Measurements from ENCODE around the gene CCDC142. TPM values are rescaled to one million over a fixed set of nuclear protein-coding genes. Genes with fewer than 3 reads are reported as not detected.

The CCDC142 gene
- total and polyA plus RNA-seq, 9 of the 15 experiments (the other 6 are each of a cell fraction or from before 2014, with no cell fraction given) = 0.55 to 11.7 (median 7.2) TPM

- TF ChIP-seq ZNF395 (CRISPR knock-in tag; IDR thresholded peaks at IDR 0.05) = no peak
- no peak for TF ChIP-seq MED1 (CRISPR knock-in tag; IDR thresholded peaks at IDR 0.05; ENCODE audit: borderline replicate concordance)
- peak; percentile 40 for TF ChIP-seq PKNOX1 (IDR thresholded peaks at IDR 0.05)
- TF ChIP-seq SRSF9 (IDR thresholded peaks at IDR 0.05; ENCODE audit: borderline replicate concordance, low read depth, low read length) = no peak
- TF ChIP-seq, protein P1, sequence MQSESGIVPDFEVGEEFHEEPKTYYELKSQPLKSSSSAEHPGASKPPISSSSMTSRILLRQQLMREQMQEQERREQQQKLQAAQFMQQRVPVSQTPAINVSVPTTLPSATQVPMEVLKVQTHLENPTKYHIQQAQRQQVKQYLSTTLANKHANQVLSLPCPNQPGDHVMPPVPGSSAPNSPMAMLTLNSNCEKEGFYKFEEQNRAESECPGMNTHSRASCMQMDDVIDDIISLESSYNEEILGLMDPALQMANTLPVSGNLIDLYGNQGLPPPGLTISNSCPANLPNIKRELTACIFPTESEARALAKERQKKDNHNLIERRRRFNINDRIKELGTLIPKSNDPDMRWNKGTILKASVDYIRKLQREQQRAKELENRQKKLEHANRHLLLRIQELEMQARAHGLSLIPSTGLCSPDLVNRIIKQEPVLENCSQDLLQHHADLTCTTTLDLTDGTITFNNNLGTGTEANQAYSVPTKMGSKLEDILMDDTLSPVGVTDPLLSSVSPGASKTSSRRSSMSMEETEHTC (IDR thresholded peaks at IDR 0.05) = no peak
- TF ChIP-seq, protein P2, sequence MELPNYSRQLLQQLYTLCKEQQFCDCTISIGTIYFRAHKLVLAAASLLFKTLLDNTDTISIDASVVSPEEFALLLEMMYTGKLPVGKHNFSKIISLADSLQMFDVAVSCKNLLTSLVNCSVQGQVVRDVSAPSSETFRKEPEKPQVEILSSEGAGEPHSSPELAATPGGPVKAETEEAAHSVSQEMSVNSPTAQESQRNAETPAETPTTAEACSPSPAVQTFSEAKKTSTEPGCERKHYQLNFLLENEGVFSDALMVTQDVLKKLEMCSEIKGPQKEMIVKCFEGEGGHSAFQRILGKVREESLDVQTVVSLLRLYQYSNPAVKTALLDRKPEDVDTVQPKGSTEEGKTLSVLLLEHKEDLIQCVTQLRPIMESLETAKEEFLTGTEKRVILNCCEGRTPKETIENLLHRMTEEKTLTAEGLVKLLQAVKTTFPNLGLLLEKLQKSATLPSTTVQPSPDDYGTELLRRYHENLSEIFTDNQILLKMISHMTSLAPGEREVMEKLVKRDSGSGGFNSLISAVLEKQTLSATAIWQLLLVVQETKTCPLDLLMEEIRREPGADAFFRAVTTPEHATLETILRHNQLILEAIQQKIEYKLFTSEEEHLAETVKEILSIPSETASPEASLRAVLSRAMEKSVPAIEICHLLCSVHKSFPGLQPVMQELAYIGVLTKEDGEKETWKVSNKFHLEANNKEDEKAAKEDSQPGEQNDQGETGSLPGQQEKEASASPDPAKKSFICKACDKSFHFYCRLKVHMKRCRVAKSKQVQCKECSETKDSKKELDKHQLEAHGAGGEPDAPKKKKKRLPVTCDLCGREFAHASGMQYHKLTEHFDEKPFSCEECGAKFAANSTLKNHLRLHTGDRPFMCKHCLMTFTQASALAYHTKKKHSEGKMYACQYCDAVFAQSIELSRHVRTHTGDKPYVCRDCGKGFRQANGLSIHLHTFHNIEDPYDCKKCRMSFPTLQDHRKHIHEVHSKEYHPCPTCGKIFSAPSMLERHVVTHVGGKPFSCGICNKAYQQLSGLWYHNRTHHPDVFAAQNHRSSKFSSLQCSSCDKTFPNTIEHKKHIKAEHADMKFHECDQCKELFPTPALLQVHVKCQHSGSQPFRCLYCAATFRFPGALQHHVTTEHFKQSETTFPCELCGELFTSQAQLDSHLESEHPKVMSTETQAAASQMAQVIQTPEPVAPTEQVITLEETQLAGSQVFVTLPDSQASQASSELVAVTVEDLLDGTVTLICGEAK (IDR thresholded peaks at IDR 0.05) = peak; percentile 95
- TF ChIP-seq, protein P2 (CRISPR knock-in tag; IDR thresholded peaks at IDR 0.05) = no peak
- no peak for TF ChIP-seq RBM17 (IDR thresholded peaks at IDR 0.05; ENCODE audit: borderline replicate concordance, low read depth, low read length)
- peak; percentile 21; the same call in 1 of the 2 replicates for TF ChIP-seq ESRRA (IDR thresholded peaks at IDR 0.05; ENCODE audit: borderline replicate concordance, low read depth)
Measured at GRCh38 chr2:74482801-74483674, at the start of gene CCDC142, which contains the start of gene TTC31 (continued).

Data from K562 (cell line).